Ovary (tissue), 3 donors: ENCODE data around the gene MT1H.

Experiments
- POLR2A ChIP-seq: fragments of 450-650 bp; IDR thresholded peaks from one replicate; pipeline ENCODE4 v1.6.1; 2017; ENCODE audit warnings: antibody characterized with exemption, mild to moderate bottlenecking, moderate library complexity
- TF ChIP-seq, protein P1 (sequence below), 3 donors: fragments of 450-650 bp in 2 of 3; fragments of 200-600 bp in 1 of 3; IDR thresholded peaks; one replicate each; pipeline versions ENCODE4 v1.5.1 to v1.8.0; 2016 to 2022; ENCODE audit warnings: antibody characterized with exemption in 3 of 3, mild to moderate bottlenecking in 1 of 3
- donor health status: DM: no; HTN: no; CAD: no.

DNA sequence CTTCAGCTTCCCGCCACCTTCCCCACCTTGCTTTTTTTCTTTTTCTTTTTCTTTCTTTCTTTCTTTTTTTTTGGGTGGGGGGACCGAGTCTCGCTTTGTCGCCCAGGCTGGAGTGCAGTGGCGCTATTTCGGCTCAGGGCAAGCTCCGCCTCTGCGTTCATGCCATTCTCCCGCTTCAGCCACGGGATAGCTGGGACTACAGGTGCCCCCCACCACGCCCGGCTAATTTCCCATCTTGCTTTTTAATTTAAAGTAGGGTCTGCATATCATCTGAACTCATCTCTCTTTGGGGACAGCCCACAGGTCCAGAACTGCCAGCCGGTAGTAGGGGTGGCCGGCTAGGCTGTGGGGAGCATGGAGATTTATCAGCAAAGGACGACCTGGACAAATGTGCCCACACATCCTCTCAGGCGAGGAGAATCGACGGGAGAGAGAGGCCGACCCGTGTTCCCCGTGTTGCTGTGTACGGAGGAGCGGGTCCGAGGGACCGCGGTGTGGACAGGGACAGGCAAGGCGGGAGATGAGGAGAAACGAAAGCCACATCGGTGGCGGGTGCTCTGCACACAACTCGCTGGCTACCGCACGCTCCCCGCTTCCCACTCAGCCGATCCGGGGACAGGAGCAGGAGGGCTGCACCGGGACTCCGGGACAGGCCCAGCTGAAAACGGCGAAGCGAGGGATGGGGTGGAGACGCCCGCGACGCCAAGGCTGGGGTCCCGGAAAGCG is 34.7 kb upstream of the MT1H start:
- TF ChIP-seq, protein P1, sequence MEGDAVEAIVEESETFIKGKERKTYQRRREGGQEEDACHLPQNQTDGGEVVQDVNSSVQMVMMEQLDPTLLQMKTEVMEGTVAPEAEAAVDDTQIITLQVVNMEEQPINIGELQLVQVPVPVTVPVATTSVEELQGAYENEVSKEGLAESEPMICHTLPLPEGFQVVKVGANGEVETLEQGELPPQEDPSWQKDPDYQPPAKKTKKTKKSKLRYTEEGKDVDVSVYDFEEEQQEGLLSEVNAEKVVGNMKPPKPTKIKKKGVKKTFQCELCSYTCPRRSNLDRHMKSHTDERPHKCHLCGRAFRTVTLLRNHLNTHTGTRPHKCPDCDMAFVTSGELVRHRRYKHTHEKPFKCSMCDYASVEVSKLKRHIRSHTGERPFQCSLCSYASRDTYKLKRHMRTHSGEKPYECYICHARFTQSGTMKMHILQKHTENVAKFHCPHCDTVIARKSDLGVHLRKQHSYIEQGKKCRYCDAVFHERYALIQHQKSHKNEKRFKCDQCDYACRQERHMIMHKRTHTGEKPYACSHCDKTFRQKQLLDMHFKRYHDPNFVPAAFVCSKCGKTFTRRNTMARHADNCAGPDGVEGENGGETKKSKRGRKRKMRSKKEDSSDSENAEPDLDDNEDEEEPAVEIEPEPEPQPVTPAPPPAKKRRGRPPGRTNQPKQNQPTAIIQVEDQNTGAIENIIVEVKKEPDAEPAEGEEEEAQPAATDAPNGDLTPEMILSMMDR (IDR thresholded peaks at IDR 0.05) = no peak
- no peak for TF ChIP-seq POLR2A
